ENCODE results near the gene SBF2.

- no peak for TF ChIP-seq CTCF (IDR thresholded peaks at IDR 0.05; ENCODE audit: low read depth, low read length)
- TF ChIP-seq POLR2A (IDR thresholded peaks at IDR 0.05; ENCODE audit: extremely low read depth, insufficient read length) = no peak
Measured at GRCh38 chr11:9956483-9956882, 337.5 kb downstream of the SBF2 start.
